HG03521 (cell line): Measurements from ENCODE around the gene XPO6.

Experiments used
- ATAC-seq: cut with Tn5 transposase; IDR thresholded peaks from one replicate; pipeline ENCODE4 v1.9.1; 2021; ENCODE audit warnings: mild to moderate bottlenecking, moderate library complexity; ENCODE audit not compliant: unreplicated experiment

XPO6 gene

DNA sequence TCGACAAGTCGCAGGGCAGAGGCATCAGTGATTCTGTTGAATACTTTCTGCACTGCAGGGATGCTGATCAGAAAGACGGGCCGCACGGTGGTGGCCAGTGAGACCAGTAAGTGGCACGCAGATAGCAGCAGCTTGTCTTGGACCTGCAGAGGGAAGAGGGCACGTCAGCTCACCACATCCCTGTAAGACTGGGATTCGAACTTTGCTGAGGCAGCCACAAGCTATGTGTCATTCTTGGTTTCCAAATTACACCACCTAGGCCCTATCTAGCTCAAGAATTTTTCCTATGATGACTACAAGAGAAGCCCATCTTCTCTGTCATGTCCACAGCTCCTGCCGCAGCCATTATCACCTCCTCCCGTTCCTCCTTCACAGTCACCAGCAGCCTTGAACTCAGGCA lies 98.9 kb downstream of the XPO6 start:
- no peak for ATAC-seq

DNA sequence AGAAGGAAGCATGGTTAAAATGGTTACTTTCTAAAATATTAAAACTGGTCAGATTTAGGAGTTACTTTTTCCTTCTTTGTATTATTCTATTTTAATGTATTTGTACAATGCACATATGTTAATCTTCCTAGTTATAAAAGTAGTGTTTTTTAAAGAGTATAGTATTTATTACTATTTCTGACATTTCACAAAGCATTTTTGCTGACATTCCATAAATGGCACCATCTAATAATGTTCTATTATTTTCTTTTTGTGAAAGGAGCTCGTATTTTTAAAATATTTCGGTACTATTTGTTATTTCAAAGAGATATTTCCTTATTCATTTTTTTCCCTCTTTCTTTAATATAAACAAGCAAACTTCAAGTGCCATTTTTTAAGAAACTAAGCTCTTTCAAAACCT lies 100.8 kb downstream of the XPO6 start:
- ATAC-seq: no peak

DNA sequence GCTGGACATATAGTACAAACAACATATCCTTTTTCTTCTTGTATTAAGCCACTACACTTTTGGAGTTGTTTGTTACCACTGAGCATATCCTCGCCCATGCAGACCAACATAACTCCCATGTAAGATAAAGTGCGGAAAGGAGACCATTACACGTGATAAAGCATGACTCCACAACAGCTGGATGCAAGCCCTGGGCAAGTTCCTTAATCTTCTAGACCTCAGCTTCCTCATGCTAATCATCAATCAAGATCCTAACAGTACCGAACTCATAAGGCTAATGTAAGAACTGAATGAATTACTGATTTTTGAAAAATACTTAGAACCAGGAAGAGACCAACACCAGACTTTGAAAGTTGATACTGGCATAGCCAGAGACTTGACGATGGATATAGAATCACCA lies 101.3 kb downstream of the XPO6 start:
- ATAC-seq: no peak

DNA sequence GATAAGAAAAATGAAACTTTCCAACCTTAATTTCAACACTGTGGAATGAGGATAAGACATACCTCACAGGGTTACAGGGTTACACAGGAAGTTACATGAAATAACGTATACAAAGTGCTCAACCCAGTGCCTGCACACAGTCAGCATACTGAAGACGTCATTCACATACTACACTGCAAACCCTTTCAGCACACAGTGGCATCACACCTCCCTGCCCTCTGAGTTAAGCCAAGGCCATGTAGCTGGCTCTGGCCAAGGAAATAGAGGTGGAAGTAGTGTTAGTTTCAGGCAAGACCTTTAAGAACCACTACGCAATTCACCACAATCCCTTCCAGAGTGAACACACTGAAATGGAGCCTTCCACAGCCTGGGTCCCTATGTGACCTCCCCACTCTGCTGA lies 101.7 kb downstream of the XPO6 start:
- ATAC-seq: no peak

DNA sequence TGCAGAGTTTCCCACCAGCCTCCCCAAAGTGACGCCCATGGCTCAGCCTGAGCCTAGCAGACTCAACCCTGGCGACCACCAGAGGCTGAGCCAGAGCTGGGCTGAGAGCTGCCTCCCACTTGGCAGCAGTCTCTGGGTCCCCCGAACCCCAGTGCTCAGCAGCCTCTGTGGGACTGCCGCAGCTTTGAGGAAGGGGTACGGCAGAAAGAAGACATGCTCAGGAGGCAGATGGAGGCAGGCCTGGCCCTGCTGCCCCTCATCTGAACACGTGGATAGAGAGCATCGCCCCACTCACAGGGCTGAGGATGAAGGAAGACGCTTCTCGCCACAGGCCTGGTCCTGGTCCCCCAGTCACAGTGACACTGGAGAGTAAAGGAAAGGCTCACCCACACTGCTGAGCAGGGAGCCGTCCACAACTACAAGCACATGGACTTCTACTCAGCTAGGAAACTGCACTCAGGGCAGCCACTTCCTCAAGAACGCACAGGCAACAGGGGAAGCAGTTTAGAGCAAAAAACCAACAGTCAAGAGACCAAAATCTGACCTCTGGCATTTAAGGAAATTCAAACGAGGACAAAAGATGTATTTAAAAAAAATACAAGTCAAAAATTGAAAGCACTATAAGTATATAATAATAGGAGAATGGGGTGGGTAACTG lies 103.0 kb downstream of the XPO6 start:
- ATAC-seq: no peak

- ATAC-seq: no peak
These were observed 104.5 kb downstream of the XPO6 start for GRCh38 chr16:28107232-28107631.

DNA sequence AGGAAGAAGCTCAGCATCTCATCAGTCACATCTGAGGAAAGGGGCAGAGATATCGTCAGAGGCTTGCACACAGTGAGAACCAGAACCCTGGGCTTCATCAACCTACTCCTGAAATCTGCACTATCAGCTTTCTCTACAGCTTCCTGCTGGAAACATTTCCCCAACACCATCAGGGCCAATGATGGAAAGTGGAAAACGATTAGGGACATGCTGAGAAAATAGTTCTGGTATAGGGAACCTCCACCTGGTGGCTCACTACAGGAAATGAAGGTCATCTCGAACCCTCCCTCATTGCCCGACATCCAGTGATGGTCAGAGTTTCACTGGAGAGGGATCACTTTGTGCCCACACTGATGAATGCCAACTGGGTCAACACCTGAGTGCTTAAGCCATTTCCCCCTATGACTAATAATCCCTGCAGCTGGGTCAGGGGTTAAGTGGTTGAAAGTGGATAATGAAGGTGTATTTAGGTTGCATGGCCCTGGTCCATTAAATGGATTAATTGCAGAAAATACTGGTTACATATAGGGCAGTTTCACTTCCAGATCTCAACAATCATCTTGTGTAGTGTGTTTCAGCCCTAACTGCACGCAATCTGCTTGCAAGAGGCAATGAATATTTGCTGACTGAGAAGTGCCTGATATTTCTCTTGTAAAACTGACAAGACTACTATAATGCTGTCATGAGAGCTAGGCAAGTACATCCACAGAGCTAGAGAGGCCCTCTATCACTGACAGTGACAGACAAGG lies 105.1 kb downstream of the XPO6 start:
- no peak for ATAC-seq

DNA sequence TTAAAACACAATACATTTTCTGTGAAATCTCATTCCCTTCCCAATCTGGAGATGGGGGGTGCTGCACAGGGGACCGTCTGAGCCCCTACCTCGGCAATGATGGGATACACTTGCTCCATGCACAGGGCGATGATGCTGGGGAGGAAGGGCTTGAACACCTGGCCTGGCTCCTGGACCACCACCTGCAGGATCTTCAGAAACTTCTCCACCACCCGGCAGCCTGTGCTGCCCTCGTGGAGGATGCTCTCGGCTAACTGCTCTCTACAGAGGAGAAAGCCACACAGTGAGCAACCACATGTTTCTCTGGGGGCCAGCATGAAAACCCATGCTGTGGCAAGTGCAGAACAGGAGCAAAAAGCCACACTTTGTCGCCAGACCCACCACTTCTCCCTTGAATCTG lies 105.8 kb downstream of the XPO6 start:
- no peak for ATAC-seq

DNA sequence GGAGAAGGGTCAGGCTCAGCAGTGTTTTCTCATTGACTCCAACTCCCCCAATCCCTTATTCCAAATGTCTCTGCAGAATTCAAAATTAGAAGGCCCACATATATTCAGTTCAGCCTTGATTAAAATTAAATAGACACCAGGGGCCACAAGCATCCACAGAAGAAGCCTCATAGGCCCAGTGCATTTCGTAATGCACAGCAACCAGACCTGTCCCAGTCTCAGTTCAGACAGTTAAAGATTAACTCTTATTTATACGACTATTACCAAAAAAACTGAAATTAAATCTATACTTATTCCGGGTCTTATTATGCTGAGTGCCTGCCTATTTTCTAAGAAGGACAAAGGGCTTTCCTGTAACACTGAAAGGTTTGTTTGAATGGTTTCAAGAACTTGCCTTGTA lies 106.5 kb downstream of the XPO6 start:
- ATAC-seq: no peak

DNA sequence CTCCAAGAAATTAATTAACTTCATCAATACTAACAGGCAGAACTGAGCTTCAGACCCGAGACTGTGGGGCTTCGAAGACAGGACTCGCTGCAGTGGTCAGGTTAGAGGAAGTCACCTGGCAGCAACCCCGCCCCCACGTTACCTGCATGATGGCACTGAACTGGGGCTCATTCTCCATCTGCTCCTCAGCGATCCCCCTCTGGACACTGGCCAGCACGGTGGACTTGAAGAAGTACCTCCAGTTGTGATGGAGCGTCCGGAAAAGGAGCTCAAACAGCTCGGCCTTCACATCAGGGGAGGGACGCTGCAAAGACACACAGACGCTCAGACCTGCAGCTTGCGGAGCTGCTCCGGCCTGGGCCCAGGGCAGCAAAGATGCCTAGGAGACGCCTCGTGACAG lies 107.4 kb downstream of the XPO6 start:
- ATAC-seq: no peak

DNA sequence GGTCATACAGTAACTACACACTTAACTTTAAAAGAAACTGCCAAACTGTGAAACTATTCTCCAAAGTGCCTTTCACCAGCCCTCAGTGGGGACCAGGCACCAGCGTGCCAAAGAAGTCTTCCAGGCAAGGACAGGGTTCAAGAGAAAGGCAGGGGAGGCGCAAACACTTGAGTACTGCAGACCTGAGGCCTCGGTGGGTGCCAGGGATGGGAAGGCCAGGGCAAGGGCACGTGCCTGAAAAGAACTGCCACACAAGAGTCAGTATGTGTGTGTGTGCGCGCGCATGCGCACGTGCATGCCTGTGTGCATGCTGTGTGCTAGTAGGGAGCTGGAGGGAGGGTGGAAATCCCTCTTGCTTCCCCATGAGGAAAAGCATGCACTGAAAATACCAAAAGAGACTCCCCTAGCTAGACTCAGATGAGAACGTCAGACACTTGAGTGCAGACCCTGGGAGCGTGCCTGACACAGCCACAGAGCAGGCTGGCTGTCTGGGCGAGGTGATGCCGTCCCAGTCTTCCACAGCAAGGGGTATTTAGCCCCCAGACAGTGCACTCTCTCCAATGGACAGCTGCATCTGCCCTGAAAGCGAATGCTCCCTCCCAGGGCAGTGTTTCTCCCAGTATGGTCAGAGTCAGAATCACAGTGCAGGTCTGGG lies 108.1 kb downstream of the XPO6 start:
- ATAC-seq: no peak

DNA sequence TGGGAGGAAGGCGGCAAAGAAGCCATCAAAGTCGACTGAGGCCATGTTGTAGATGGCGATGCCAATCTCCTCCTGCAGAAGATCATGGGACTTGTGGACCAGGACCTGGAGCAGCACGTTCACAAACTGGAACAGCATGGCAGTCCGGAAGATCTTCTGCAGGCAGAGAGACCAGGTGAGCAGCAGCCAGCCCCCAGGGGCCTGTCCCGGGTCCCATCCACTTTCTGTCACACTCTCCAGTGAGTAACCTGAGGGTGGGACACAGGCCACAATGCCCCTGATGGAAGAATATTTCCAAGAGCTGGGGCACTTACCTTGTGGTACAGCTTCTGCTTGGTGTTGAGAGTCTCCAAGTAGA lies 110.3 kb downstream of the XPO6 start:
- ATAC-seq: no peak

DNA sequence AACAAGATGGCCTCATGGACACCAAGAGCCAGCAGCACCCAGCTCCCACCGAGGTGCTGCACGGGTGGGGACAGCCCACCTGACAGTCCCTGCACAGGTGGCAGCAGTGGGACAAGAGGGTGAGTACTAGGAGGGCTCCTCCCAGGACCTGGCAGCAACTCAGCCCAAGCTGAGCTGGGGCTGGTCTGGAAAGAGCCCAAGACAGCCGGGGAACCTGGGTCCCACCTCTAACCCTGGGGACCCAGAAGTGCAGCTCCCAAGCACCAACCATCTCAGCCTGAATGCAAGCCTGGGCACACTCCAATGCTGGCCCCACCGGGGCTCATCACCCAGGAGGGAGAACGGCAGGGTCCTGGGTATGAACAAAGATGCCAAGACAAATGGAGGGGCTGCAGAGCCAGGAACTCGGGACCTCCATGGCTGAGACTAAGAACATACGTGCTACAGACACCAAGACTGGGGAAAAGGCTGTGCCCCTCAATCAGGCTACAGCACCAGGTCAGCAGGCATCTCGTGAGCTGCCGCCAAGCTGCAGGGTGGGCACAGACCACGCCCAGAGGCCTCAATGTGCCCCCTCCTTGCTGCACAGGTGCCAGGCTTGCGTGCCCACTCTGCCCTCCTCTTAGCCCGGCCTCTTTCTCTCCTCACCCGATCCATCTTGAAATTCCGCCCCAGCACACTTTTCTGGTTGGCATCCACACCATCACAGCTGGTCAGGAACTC lies 110.8 kb downstream of the XPO6 start:
- ATAC-seq: no peak

GRCh38 chr16:28098959-28099945 lies 112.5 kb downstream of the XPO6 start:
- no peak for ATAC-seq

DNA sequence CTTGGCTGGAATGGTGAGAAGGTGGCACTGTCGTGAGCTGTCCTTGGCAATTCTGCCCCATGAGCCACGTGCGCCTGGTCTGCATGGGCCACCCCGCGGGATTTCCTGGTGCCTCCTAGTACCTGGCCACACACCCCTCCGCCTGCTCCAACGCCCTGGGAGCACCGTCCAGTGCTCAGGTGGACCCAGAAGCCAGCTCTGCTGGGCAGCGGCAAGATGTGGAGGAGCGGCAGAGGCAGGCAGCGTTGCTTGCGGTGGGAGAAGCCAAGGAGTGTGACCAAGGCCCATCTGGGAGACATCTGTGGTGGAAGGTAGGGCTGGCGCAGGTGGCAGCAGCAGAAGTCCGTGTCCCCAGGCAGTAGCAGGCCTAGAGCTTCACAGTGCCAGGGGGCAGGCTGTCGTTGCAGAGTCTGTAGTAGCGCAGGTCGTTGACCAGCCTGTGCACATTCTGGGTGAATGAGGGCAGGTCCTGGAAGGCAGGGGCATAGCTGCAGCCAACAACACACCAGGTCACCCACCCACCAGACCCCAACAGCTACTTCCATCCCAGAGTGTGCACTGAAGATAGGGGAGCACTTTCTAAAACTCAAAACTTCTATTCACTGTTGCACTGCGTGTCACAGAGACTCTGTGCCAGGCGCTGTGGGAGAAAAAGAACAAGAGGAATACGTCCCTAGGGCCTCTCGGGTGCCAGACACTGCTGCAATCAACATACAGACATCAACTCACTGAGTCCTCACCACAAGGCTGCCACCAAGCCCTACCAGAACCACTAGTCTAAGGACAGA lies 113.4 kb downstream of the XPO6 start:
- ATAC-seq: no peak

DNA sequence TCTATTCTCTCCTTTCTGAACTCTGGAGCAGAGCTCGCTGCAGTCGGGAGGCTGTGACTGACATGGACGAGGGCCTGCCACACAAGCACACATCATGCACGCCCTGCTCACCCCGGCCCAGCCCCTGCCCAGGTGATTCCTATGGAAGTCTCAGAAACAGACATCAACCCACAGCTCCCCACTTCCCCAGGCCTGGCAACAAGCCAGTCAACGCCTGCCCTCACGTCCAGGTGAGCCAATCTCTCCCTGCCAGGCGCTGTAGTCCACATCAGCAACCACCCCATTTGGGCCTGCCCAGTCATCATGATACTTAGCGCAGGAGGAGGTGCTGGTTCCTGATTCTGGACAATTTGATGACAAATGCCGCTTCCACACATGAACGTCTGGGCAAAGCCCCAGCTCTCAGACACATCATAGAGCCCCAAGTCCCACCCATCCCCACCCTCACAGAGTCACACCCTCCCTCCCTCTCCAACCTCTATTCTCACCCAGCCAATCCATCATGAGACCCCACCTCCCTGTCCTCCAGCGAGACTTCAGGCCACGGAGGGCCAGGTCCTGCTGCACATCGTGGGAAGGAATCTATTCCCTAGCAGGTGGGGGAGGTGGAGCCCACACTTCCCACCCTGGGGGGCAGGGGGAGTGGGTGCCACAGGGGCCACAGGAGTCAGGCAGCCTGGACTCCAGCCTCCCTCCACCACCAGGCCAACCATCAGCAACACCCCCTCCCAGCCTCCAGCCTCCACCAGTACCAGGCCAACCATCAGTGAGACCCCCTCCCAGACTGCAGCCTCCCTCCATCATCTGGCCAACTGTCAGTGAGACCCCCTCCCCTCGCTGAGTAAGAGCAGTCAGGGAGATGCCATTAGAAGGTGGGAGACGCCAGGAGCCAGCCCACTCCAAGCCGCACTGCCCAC lies 114.5 kb downstream of the XPO6 start:
- ATAC-seq: no peak

- no peak for ATAC-seq
These were observed 118.4 kb downstream of the XPO6 start for GRCh38 chr16:28093385-28093725.

GRCh38 chr16:28092721-28093384 lies 118.9 kb downstream of the XPO6 start:
- no peak for ATAC-seq
